Left ventricle myocardium inferior (tissue), 1 donor: ENCODE results near the gene PHF21A. TPM values are rescaled to one million over a fixed set of nuclear protein-coding genes. Genes with fewer than 3 reads are reported as not detected.

Source experiments
- DNase-seq: peaks from one replicate; pipeline ENCODE4 v3.0.0-alpha.2; 2020
- H3K27ac ChIP-seq: fragments of 200-600 bp; replicated peaks from 2 replicates; pipeline ENCODE4 v1.8.0; 2021
- H3K27me3 ChIP-seq: fragments of 200-600 bp; 2 replicates; pipeline ENCODE4 v1.8.0; 2021; ENCODE audit warnings: low read depth
- H3K36me3 ChIP-seq: fragments of 200-600 bp; 2 replicates; pipeline ENCODE4 v1.8.0; 2021
- H3K4me1 ChIP-seq: fragments of 200-600 bp; 2 replicates; pipeline ENCODE4 v1.8.0; 2021
- H3K4me3 ChIP-seq: fragments of 200-600 bp; 2 replicates; pipeline ENCODE4 v1.8.0; 2021; ENCODE audit warnings: mild to moderate bottlenecking, moderate library complexity
- H3K9me3 ChIP-seq: fragments of 200-600 bp; replicated peaks from 2 replicates; pipeline ENCODE4 v1.8.0; 2021
- CTCF ChIP-seq: fragments of 200-600 bp; IDR thresholded peaks from 2 replicates; pipeline ENCODE4 v1.8.0; 2021; ENCODE audit warnings: antibody characterized with exemption, mild to moderate bottlenecking, borderline replicate concordance
- intact Hi-C: fragments of 100-400 bp; cut with micrococcal nuclease; formaldehyde crosslinking; loops from one replicate; pipeline ENCODE4 v1.11.0; 2022
- total RNA-seq: library from RNA; stranded (reverse); fragmentation: NEBNext Ultra II Directional; extraction: Animal tissue kit (Norgen Biotek cat#: 25700); gene quantifications from one replicate; pipeline ENCODE4 v1.2.1, GENCODE V29; 2021
- donor health status: DM: no; HTN: yes; CAD: no; lungs with severe emphysema.

PHF21A gene
- total RNA-seq, 1 donor from 2014 or later = 36.6 TPM

- no peak for TF ChIP-seq CTCF
- intact Hi-C loops = no loop called here
- no peak for DNase-seq
Measured at GRCh38 chr11:46142561-46142960, 21.3 kb upstream of the PHF21A start.

GRCh38 chr11:46141597-46141996 lies 20.3 kb upstream of the PHF21A start:
- H3K4me3 ChIP-seq = no peak overlapping the region
- H3K36me3 ChIP-seq = no peaks in the 10 kb centered on the region
- DNase-seq = no peak
- no peak for TF ChIP-seq CTCF
- peaks cover 22% of the 10 kb centered on the region for H3K27me3 ChIP-seq
- no peaks in the 10 kb centered on the region for H3K4me1 ChIP-seq
- intact Hi-C loops = no loop called here
- no peak overlapping the region for H3K27ac ChIP-seq
- H3K9me3 ChIP-seq = no peaks in the 10 kb centered on the region

More at GRCh38 chr11:46142561-46142960, 21.3 kb upstream of the PHF21A start:
- Histone ChIP-seq H3K9me3 (no peaks in the 10 kb centered on the region), H3K27ac (no peak overlapping the region), H3K27me3 (peaks cover 25% of the 10 kb centered on the region), H3K4me3 (no peak overlapping the region), H3K4me1 (no peaks in the 10 kb centered on the region), H3K36me3 (no peaks in the 10 kb centered on the region)

GRCh38 chr11:46134540-46134939 lies 13.3 kb upstream of the PHF21A start:
- intact Hi-C loops = no loop called here
- no peaks in the 10 kb centered on the region for H3K27me3 ChIP-seq
- H3K4me3 ChIP-seq = no peak overlapping the region
- no peaks in the 10 kb centered on the region for H3K9me3 ChIP-seq
- no peaks in the 10 kb centered on the region for H3K36me3 ChIP-seq
- H3K27ac ChIP-seq = no peak overlapping the region
- no peak for DNase-seq
- peaks cover 5% of the 10 kb centered on the region for H3K4me1 ChIP-seq
- no peak for TF ChIP-seq CTCF

GRCh38 chr11:46134061-46134460 lies 12.8 kb upstream of the PHF21A start:
- H3K9me3 ChIP-seq = no peaks in the 10 kb centered on the region
- H3K27me3 ChIP-seq = no peaks in the 10 kb centered on the region
- H3K36me3 ChIP-seq = no peaks in the 10 kb centered on the region
- no peak overlapping the region for H3K4me3 ChIP-seq
- no peak for DNase-seq
- no peak for TF ChIP-seq CTCF
- intact Hi-C loops = no loop called here
- H3K4me1 ChIP-seq = peaks cover 5% of the 10 kb centered on the region
- H3K27ac ChIP-seq = no peak overlapping the region

- intact Hi-C loops = no loop called here
- DNase-seq = no peak
- Histone ChIP-seq H3K4me1 (peaks cover 5% of the 10 kb centered on the region), H3K36me3 (no peaks in the 10 kb centered on the region), H3K27me3 (no peaks in the 10 kb centered on the region), H3K27ac (no peak overlapping the region), H3K9me3 (no peaks in the 10 kb centered on the region), H3K4me3 (no peak overlapping the region)
- no peak for TF ChIP-seq CTCF
Measured at GRCh38 chr11:46133119-46133518, 11.9 kb upstream of the PHF21A start.

GRCh38 chr11:46130286-46130940 lies 9.2 kb upstream of the PHF21A start:
- intact Hi-C loops = no loop called here
- Histone ChIP-seq H3K27me3 (no peaks in the 10 kb centered on the region), H3K4me1 (peaks cover 9% of the 10 kb centered on the region), H3K36me3 (no peaks in the 10 kb centered on the region), H3K9me3 (no peaks in the 10 kb centered on the region), H3K27ac (no peak overlapping the region), H3K4me3 (no peak overlapping the region)
- no peak for DNase-seq
- TF ChIP-seq CTCF = no peak
